DND-41 (cell line): ENCODE data around the gene TSPAN5.

Experiments used
- EZH2 ChIP-seq: IDR thresholded peaks from 3 replicates; pipeline ENCODE4 v1.6.1; 2012; ENCODE audit warnings: borderline replicate concordance, low read depth, mild to moderate bottlenecking, moderate library complexity, low read length, inconsistent platforms; ENCODE audit not compliant: severe bottlenecking
- TF ChIP-seq, protein P1 (sequence below): IDR thresholded peaks from 2 replicates; pipeline ENCODE4 v1.5.1; 2012; ENCODE audit warnings: borderline replicate concordance, low read length, moderate library complexity, mild to moderate bottlenecking; ENCODE audit not compliant: poor library complexity, severe bottlenecking; ENCODE audit errors: extremely low read depth

DNA sequence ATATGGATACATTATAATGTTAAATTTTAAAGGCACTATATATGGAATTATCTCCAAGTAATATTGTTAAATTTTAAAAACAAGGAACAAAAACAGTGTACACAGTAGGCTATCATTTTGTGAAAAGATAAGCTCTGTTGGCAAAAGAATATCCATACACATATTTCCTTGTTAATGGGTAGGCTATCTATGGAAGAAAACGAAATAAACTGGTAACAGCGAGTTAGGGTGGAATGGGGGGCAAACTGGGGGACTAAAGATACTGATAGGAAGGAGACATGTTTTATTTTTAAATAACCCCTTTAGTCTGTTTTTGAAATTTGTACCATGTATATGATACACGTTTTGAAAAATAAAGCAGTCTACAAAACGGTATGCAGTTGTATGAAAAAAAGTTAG, 3.6 kb upstream of the TSPAN5 start:
- TF ChIP-seq, protein P1, sequence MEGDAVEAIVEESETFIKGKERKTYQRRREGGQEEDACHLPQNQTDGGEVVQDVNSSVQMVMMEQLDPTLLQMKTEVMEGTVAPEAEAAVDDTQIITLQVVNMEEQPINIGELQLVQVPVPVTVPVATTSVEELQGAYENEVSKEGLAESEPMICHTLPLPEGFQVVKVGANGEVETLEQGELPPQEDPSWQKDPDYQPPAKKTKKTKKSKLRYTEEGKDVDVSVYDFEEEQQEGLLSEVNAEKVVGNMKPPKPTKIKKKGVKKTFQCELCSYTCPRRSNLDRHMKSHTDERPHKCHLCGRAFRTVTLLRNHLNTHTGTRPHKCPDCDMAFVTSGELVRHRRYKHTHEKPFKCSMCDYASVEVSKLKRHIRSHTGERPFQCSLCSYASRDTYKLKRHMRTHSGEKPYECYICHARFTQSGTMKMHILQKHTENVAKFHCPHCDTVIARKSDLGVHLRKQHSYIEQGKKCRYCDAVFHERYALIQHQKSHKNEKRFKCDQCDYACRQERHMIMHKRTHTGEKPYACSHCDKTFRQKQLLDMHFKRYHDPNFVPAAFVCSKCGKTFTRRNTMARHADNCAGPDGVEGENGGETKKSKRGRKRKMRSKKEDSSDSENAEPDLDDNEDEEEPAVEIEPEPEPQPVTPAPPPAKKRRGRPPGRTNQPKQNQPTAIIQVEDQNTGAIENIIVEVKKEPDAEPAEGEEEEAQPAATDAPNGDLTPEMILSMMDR, result no peak
- TF ChIP-seq EZH2, result no peak
